Heart right ventricle (tissue), 16 donors: ENCODE measurements around the gene PADI6. TPM values are rescaled to one million over a fixed set of nuclear protein-coding genes. Genes with fewer than 3 reads are reported as not detected.

Experiments
- ATAC-seq, 8 donors: fragments of 200-7000 bp; cut with Tn5 transposase; one replicate each; pipeline ENCODE4 v1.9.1; 2020; ENCODE audit warnings: mild to moderate bottlenecking in 8 of 8, moderate library complexity in 8 of 8, moderate number of reproducible peaks in 1 of 8
- DNase-seq, 2 donors: peaks; one replicate each; pipeline ENCODE4 v3.0.0-alpha.2; 2020
- H3K27ac ChIP-seq, 10 donors: fragments of 200-600 bp; sonication (generic) in 2 of 10; one replicate each; pipeline versions ENCODE4 v1.5.0 to v1.8.0; 2020 to 2022; ENCODE audit warnings: mild to moderate bottlenecking in 3 of 10
- H3K27me3 ChIP-seq, 7 donors: fragments of 200-600 bp; one replicate each; pipeline ENCODE4 v1.8.0; 2021 to 2022; ENCODE audit warnings: mild to moderate bottlenecking in 2 of 7
- H3K36me3 ChIP-seq, 9 donors: fragments of 200-600 bp; sonication (generic) in 1 of 9; one replicate each; pipeline versions ENCODE4 v1.5.0 to v1.8.0; 2020 to 2022; ENCODE audit warnings: mild to moderate bottlenecking in 2 of 9
- H3K4me1 ChIP-seq, 9 donors: fragments of 200-600 bp; sonication (generic) in 1 of 9; one replicate each; pipeline versions ENCODE4 v1.5.0 to v1.8.0; 2020 to 2022; ENCODE audit warnings: mild to moderate bottlenecking in 4 of 9
- H3K4me3 ChIP-seq, 10 donors: fragments of 200-600 bp; sonication (generic) in 2 of 10; one replicate each; pipeline versions ENCODE4 v1.5.0 to v1.8.0; 2020 to 2022; ENCODE audit warnings: mild to moderate bottlenecking in 7 of 10, moderate library complexity in 2 of 10
- H3K9me3 ChIP-seq, 11 donors: fragments of 200-600 bp in 10 of 11; sonication (generic) in 2 of 11; one replicate each; pipeline versions ENCODE4 v1.5.0 to v1.8.0; 2013 to 2022; ENCODE audit warnings: mild to moderate bottlenecking in 2 of 11, control low read depth in 1 of 11, moderate library complexity in 1 of 11
- WGBS, 2 donors: extraction: QIAGEN DNeasy Blood & Tissue Kit; methylation state at CpG; one replicate each; pipeline ENCODE4 v1.1.7; 2013; ENCODE audit warnings: inconsistent platforms in 1 of 2; 5-methylcytosine and 5-hydroxymethylcytosine counted together
- intact Hi-C, 10 donors: fragments of 100-400 bp; cut with DNase I; formaldehyde crosslinking; loops; one replicate each; pipeline versions ENCODE4 v1.11.1 to v1.14.2; 2022
- polyA plus RNA-seq, 2 donors: library from polyadenylated mRNA; stranded (reverse); fragments of 200-250 nt; gene quantifications; one replicate each; pipeline ENCODE4 v1.2.3, GENCODE V29; 2013
- total RNA-seq, 10 donors: library from RNA; stranded (reverse); fragmentation: NEBNext Ultra II Directional in 3 of 10; extraction: Animal tissue kit (Norgen Biotek cat#: 25700) in 3 of 10; gene quantifications; one replicate each; pipeline versions ENCODE4 v1.2.1 to v1.2.4, GENCODE V29; 2021 to 2023
- TF ChIP-seq, protein P1 (sequence below), 9 donors: fragments of 200-600 bp; sonication (generic) in 2 of 9; IDR thresholded peaks; one replicate each; pipeline versions ENCODE4 v1.5.0 to v1.8.0; 2021 to 2022; ENCODE audit warnings: antibody characterized with exemption in 9 of 9, mild to moderate bottlenecking in 5 of 9, moderate library complexity in 1 of 9
- donor health status: Arrhythmogenic right ventricular cardiomyopathy.
- donor health status: ischemic (EF 13 %, LVEDD 7.1; RV severe dilation, severe dysfunction).
- donor health status: healthy with polysubstance abuse.
- donor health status: DM: no; HTN: yes; CAD: no.
- donor health status: DM: no; HTN: no; CAD: no.
- donor health status: ischemic (EF 25% LVEDD 6.9; RV normal size, moderate dysfunction).
- donor health status: ischemic (EF 25% LVEDD 5.7; RV mildly dilated, moderate dysfunction).
- donor health status: healthy.
- donor health status: DM: yes; HTN: yes; CAD: no.
- donor health status: Ischemic cardiomyopathy.
- donor health status: ischemic (EF 35%, LVEDD 5.7; RV mildly dilated, moderate dysfunction).
- donor health status: nonischemic (EF 11% LVEDD 7.7; RV severe dilation, severe dysfunction).
- donor health status: DM: yes; HTN: yes; CAD: no.
- donor health status: PGD.
- donor health status: ischemic (EF 29% LVEDD 5.4; RV normal size, mild dysfunction).
- donor health status: nonischemic (EF 23%, LVEDD 6.1; RV moderate dilation, normal function).

PADI6 gene
- total and polyA plus RNA-seq, 12 donors = not detected

DNA sequence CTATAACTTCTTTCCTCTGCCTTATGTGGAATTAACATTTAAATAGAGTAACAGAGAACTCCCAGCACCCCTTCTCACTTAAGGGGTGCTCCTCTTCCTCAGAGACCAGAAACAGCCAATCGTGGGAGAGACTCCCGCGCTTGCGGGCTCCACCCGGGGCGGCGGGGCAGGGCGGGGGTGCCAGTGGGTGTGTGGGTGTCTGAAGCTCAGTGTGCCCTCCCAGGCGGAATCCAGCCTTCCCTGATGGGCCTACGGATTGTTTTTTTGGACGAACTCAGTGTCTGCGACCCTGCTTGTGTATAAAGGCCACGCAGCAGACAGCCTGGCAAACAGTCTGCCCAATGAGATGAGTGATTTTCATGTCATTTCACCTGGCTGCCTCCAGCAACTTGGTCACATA is 61.3 kb downstream of the PADI6 start:
- peaks cover 0 to 59% (median 6%) of the 10 kb centered on the region in 9 donors for H3K36me3 ChIP-seq
- TF ChIP-seq, protein P1, sequence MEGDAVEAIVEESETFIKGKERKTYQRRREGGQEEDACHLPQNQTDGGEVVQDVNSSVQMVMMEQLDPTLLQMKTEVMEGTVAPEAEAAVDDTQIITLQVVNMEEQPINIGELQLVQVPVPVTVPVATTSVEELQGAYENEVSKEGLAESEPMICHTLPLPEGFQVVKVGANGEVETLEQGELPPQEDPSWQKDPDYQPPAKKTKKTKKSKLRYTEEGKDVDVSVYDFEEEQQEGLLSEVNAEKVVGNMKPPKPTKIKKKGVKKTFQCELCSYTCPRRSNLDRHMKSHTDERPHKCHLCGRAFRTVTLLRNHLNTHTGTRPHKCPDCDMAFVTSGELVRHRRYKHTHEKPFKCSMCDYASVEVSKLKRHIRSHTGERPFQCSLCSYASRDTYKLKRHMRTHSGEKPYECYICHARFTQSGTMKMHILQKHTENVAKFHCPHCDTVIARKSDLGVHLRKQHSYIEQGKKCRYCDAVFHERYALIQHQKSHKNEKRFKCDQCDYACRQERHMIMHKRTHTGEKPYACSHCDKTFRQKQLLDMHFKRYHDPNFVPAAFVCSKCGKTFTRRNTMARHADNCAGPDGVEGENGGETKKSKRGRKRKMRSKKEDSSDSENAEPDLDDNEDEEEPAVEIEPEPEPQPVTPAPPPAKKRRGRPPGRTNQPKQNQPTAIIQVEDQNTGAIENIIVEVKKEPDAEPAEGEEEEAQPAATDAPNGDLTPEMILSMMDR (IDR thresholded peaks at IDR 0.05) = no peak
- H3K4me1 ChIP-seq = peaks cover 0 to 57% (median 13%) of the 10 kb centered on the region in 9 donors
- ATAC-seq (no peak), DNase-seq (no peak)
- WGBS, 2 donors = 89 to 93% methylated on average over 13 of the region's 13 CpGs
- H3K9me3 ChIP-seq = no peaks in the 10 kb centered on the region
- no peak overlapping the region for H3K4me3 ChIP-seq
- no peak overlapping the region for H3K27ac ChIP-seq
- intact Hi-C loops = loop anchor here in 1 of 10 donors (10.0 kb wide), 1 partner anchor 202 kb away; no protein-coding TSS in a partner anchor
- no peaks in the 10 kb centered on the region for H3K27me3 ChIP-seq

DNA sequence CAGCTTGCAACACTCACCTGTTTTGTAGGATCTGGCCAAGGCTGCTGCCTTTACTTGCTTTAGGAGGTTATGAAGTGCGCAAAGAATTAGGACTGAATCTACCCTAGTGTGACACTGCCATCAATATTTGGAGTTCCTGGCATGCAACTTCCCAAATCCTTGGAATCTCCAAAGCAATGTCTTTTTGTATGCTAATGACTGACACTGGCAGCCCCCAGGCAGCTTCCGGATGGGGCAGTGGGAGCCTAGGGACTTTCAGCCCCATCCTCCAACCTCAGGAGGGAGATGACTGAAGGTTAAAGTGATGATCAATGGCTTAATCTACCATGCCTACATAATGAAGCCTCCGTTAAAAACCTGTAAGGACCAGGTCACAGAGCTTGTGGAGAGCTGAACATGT is 62.0 kb downstream of the PADI6 start:
- H3K27me3 ChIP-seq = no peaks in the 10 kb centered on the region
- no peak overlapping the region for H3K27ac ChIP-seq
- TF ChIP-seq, protein P1 (IDR thresholded peaks at IDR 0.05) = no peak
- ATAC-seq (no peak), DNase-seq (no peak)
- H3K9me3 ChIP-seq = no peaks in the 10 kb centered on the region
- peaks cover 0 to 51% (median 0%) of the 10 kb centered on the region in 9 donors for H3K36me3 ChIP-seq
- WGBS, 2 donors = 76 to 80% methylated on average over 3 of the region's 3 CpGs
- intact Hi-C loops = loop anchor here in 1 of 10 donors (10.0 kb wide), 1 partner anchor 201 kb away; no protein-coding TSS in a partner anchor
- peaks cover 0 to 53% (median 13%) of the 10 kb centered on the region in 9 donors for H3K4me1 ChIP-seq
- no peak overlapping the region for H3K4me3 ChIP-seq

DNA sequence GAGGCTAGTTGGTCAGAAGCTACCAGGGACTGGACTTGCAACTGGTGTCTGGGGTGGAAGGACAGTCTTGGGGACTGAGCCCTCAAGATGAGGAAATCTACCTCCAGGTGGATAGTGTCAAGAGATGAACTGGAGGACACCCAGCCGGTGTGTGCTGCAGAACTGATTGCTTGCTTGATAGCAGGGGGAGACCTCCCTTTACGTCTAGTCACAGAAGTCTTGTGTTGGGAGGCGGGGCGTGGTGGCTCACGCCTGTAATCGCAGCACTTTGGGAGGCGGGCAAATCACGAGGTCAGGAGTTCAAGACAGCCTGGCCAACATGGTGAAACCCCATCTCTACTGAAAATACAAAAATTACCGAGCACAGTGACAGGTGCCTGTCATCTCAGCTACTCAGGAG is 62.6 kb downstream of the PADI6 start:
- Histone ChIP-seq H3K27me3 (no peaks in the 10 kb centered on the region), H3K4me3 (no peak overlapping the region), H3K4me1 (peaks cover 0 to 51% (median 13%) of the 10 kb centered on the region in 9 donors), H3K36me3 (peaks cover 0 to 46% (median 0%) of the 10 kb centered on the region in 9 donors), H3K27ac (no peak overlapping the region), H3K9me3 (no peaks in the 10 kb centered on the region)
- DNase-seq = no peak
- intact Hi-C loops = loop anchor here in 1 of 10 donors (10.0 kb wide), 1 partner anchor 200 kb away; no protein-coding TSS in a partner anchor
- WGBS, 2 donors = 84 to 86% methylated on average over 9 of the region's 9 CpGs
- TF ChIP-seq, protein P1 (IDR thresholded peaks at IDR 0.05) = no peak
- ATAC-seq = no peak

DNA sequence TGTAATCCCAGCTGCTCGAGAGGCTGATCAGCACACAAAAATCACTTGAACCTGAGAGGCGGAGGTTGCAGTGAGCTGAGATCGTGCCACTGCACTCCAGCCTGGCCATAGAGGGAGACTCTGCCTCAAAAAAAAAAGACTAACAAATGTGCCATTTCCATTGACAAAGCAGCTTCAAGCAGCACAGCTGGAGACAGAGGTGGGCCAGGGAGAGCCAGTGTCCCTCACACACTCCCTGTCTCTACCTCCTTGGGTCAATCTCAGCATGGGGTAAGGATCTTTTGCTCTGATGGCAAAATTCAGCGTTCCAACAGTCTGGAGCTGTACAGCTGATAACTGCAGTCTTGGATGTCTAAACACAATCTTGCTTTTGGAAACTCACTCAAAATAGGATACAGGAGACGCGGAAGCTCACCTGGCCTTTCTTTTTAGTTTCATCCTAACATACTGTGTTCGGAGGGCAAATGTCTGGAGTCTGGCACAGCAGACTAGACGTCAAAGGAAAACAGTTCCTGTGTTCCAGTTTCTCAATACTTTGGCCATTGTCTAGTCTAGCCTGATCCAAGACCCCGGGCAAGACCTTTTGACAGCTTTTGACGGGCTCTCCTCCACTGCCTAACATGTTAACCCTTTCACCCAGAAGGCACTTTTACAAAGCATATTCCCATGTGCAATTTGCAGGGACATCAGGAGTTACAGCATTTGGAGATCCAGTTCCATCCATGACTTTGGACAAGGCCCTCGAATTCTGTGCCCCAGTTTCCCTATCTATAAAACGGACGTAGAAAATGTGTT is 64.6 kb downstream of the PADI6 start:
- no peak for DNase-seq
- intact Hi-C loops = loop anchor here in 1 of 10 donors (10.0 kb wide), 1 partner anchor 198 kb away; no protein-coding TSS in a partner anchor
- H3K9me3 ChIP-seq = no peaks in the 10 kb centered on the region
- H3K4me3 ChIP-seq = peak overlapping the region in 8 of 10 donors; percentile 68 to 92 (median 80)
- peaks cover 0 to 50% (median 21%) of the 10 kb centered on the region in 9 donors for H3K4me1 ChIP-seq
- 47% methylated on average over 13 of the region's 13 CpGs for WGBS, 2 donors
- H3K36me3 ChIP-seq = peaks cover 0 to 39% (median 0%) of the 10 kb centered on the region in 9 donors
- ATAC-seq = no peak
- TF ChIP-seq, protein P1 (IDR thresholded peaks at IDR 0.05) = no peak
- no peaks in the 10 kb centered on the region for H3K27me3 ChIP-seq
- peak overlapping the region in 8 of 10 donors; percentile 44 to 94 (median 78) for H3K27ac ChIP-seq
